ENCODE measurements around the gene LSG1. TPM values are rescaled to one million over a fixed set of nuclear protein-coding genes. Genes with fewer than 3 reads are reported as not detected.

The LSG1 gene
- total RNA-seq, 1 experiment from 2014 or later: 39.7 TPM

GRCh38 chr3:194615226-194615625, 56.8 kb downstream of the LSG1 start:
- DNase-seq (ENCODE audit: low read depth, low spot score): no peak
- no peaks in the 10 kb centered on the region for H3K9me3 ChIP-seq (ENCODE audit: control insufficient read depth in 1 of 2, insufficient read depth in 1 of 2, low read depth in 1 of 2, low read length in 2 of 2)
- no peak for ATAC-seq
- no peaks in the 10 kb centered on the region for H3K79me2 ChIP-seq (ENCODE audit: insufficient read depth, low read length)
- BruUV-seq (replicated peaks): no TSS peak
- no peak overlapping the region for H3K4me2 ChIP-seq (ENCODE audit: low read length)
- H2AFZ ChIP-seq (ENCODE audit: low read depth, low read length, poor library complexity, severe bottlenecking): no peak overlapping the region
- H3K36me3 ChIP-seq (ENCODE audit: control insufficient read depth in 1 of 2, insufficient read depth in 2 of 2, low read length in 2 of 2): no peaks in the 10 kb centered on the region; a peak in 1 of 4 replicates
- H4K20me1 ChIP-seq (ENCODE audit: insufficient read depth): no peaks in the 10 kb centered on the region
- H3K9ac ChIP-seq (ENCODE audit: low read length): no peak overlapping the region
- no peaks in the 10 kb centered on the region for H3K9me2 ChIP-seq (ENCODE audit: insufficient read depth)
- H3K4me1 ChIP-seq (ENCODE audit: control insufficient read depth in 1 of 2, insufficient read depth in 2 of 2, low read length in 2 of 2): no peaks in the 10 kb centered on the region
- intact Hi-C loops (cut with micrococcal nuclease): no loop called here
- H3K27ac ChIP-seq (ENCODE audit: low read depth, low read length): no peak overlapping the region
- TF ChIP-seq SP1 (IDR thresholded peaks at IDR 0.05; ENCODE audit: low read depth): no peak
- TF ChIP-seq CEBPB (IDR thresholded peaks at IDR 0.05; ENCODE audit: low read depth): no peak
- TF ChIP-seq REST (IDR thresholded peaks at IDR 0.05; ENCODE audit: low read depth): no peak
- TF ChIP-seq RAD21 (IDR thresholded peaks at IDR 0.05; ENCODE audit: low read depth): no peak
- no peak for TF ChIP-seq SIN3A (IDR thresholded peaks at IDR 0.05; ENCODE audit: low read depth)
- no peak for TF ChIP-seq MAX (IDR thresholded peaks at IDR 0.05)
- no peak for TF ChIP-seq POLR2AphosphoS5 (IDR thresholded peaks at IDR 0.05; ENCODE audit: low read depth, low read length)
- TF ChIP-seq ZBTB33 (IDR thresholded peaks at IDR 0.05; ENCODE audit: extremely low read depth, insufficient replicate concordance, low read length): no peak
- no peak for TF ChIP-seq SRF (IDR thresholded peaks at IDR 0.05; ENCODE audit: low read depth)
- no peak overlapping the region for H3K4me3 ChIP-seq (replicated peaks in 1 of 2; ENCODE audit: low read depth in 1 of 2, low read length in 2 of 2)
- no peaks in the 10 kb centered on the region for H3K27me3 ChIP-seq (ENCODE audit: insufficient read depth, low read length)
- CTCF ChIA-PET: no interaction called here
- RAD21 ChIA-PET (ENCODE audit: low non-redundant PET in 1 of 2, low total read pairs in 2 of 2, uncharacterized antibody in 2 of 2, unreplicated experiment in 2 of 2): no interaction called here
- POLR2A ChIA-PET: no interaction called here

All from HCT116 (cell line).